ENCODE results near the gene SCO2.

SCO2 gene

GRCh38 chr22:50574383-50574755, 49.0 kb upstream of the SCO2 start:
- no peaks in the 10 kb centered on the region for H3K9me3 ChIP-seq (ENCODE audit: control insufficient read depth, insufficient read depth, low read depth, low read length)
- H3K4me1 ChIP-seq (ENCODE audit: control insufficient read depth, insufficient read depth, low read length): no peaks in the 10 kb centered on the region
- TF ChIP-seq ZBTB48 (tag by site-specific recombination; IDR thresholded peaks at IDR 0.05): no peak
- TF ChIP-seq GFI1B (tag by site-specific recombination; IDR thresholded peaks at IDR 0.05): no peak
- TF ChIP-seq BCL11B (tag by site-specific recombination; IDR thresholded peaks at IDR 0.05; ENCODE audit: low read depth): no peak
- no peak for TF ChIP-seq ZNF146 (tag by site-specific recombination; IDR thresholded peaks at IDR 0.05)
- TF ChIP-seq ZNF555 (tag by site-specific recombination; conservative IDR thresholded peaks at IDR 0.05): no peak
- no peak for TF ChIP-seq CTCF (tag by site-specific recombination; IDR thresholded peaks at IDR 0.05)
- TF ChIP-seq, protein P1, sequence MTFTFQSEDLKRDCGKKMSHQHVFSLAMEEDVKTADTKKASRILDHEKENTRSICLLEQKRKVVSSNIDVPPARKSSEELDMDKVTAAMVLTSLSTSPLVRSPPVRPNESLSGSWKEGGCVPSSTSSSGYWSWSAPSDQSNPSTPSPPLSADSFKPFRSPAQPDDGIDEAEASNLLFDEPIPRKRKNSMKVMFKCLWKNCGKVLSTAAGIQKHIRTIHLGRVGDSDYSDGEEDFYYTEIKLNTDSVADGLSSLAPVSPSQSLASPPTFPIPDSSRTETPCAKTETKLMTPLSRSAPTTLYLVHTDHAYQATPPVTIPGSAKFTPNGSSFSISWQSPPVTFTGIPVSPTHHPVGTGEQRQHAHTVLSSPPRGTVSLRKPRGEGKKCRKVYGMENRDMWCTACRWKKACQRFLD (tag by site-specific recombination; IDR thresholded peaks at IDR 0.05): no peak
- no peak for TF ChIP-seq ZFP69B (tag by site-specific recombination; IDR thresholded peaks at IDR 0.05)
- no peak for TF ChIP-seq KLF17 (tag by site-specific recombination; IDR thresholded peaks at IDR 0.05)
- no peak for TF ChIP-seq ZFP41 (tag by site-specific recombination; IDR thresholded peaks at IDR 0.05; ENCODE audit: borderline replicate concordance)
- TF ChIP-seq, protein P2, sequence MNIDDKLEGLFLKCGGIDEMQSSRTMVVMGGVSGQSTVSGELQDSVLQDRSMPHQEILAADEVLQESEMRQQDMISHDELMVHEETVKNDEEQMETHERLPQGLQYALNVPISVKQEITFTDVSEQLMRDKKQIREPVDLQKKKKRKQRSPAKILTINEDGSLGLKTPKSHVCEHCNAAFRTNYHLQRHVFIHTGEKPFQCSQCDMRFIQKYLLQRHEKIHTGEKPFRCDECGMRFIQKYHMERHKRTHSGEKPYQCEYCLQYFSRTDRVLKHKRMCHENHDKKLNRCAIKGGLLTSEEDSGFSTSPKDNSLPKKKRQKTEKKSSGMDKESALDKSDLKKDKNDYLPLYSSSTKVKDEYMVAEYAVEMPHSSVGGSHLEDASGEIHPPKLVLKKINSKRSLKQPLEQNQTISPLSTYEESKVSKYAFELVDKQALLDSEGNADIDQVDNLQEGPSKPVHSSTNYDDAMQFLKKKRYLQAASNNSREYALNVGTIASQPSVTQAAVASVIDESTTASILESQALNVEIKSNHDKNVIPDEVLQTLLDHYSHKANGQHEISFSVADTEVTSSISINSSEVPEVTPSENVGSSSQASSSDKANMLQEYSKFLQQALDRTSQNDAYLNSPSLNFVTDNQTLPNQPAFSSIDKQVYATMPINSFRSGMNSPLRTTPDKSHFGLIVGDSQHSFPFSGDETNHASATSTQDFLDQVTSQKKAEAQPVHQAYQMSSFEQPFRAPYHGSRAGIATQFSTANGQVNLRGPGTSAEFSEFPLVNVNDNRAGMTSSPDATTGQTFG (tag by site-specific recombination; IDR thresholded peaks at IDR 0.05; ENCODE audit: borderline replicate concordance): no peak
- no peak for TF ChIP-seq ZNF596 (tag by site-specific recombination; IDR thresholded peaks at IDR 0.05)
- no peak for TF ChIP-seq ZFP3 (tag by site-specific recombination; IDR thresholded peaks at IDR 0.05; ENCODE audit: low read depth)
- no peak for TF ChIP-seq ZNF701 (tag by site-specific recombination; IDR thresholded peaks at IDR 0.05)
- no peak for TF ChIP-seq ZNF138 (tag by site-specific recombination; IDR thresholded peaks at IDR 0.05; ENCODE audit: borderline replicate concordance)
- no peak for TF ChIP-seq ZNF558 (tag by site-specific recombination; IDR thresholded peaks at IDR 0.05)
- TF ChIP-seq, protein P3, sequence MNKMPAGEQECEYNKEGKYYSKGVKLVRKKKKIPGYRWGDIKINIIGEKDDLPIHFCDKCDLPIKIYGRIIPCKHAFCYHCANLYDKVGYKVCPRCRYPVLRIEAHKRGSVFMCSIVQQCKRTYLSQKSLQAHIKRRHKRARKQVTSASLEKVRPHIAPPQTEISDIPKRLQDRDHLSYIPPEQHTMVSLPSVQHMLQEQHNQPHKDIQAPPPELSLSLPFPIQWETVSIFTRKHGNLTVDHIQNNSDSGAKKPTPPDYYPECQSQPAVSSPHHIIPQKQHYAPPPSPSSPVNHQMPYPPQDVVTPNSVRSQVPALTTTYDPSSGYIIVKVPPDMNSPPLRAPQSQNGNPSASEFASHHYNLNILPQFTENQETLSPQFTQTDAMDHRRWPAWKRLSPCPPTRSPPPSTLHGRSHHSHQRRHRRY (tag by site-specific recombination; IDR thresholded peaks at IDR 0.05): no peak
- no peak overlapping the region for H3K27ac ChIP-seq (ENCODE audit: extremely low read depth, low read depth, low read length)
- ChIA-PET POLR2A (interaction anchor here (1.1 to 3.3 kb wide), 3 partner anchors 11 to 49 kb away, joined by 3 to 13 read pairs (median 3); partner anchors contain the start of genes SCO2 and SYCE3), CTCF (interaction anchor here (1.0 to 3.1 kb wide), 4 partner anchors 11 to 118 kb away, joined by 4 to 35 read pairs (median 22); partner anchors contain the start of gene SYCE3)
- H3K36me3 ChIP-seq (ENCODE audit: control insufficient read depth in 2 of 2, insufficient read depth in 1 of 2, low read length in 2 of 2): peaks cover 41 to 92% of the 10 kb centered on the region in 2 experiments
- H3K4me3 ChIP-seq (ENCODE audit: low read depth, low read length): no peak overlapping the region
